Endothelial cell of umbilical vein (primary cell): ENCODE measurements around the gene FLRT1. TPM values are rescaled to one million over a fixed set of nuclear protein-coding genes. Genes with fewer than 3 reads are reported as not detected.

Source experiments
- BruUV-seq: library from RNA; stranded (reverse); fragments of 400-500 nt; replicated peaks from 2 replicates; lab custom pipeline; 2021; lab: Mats Ljungman, UMichigan
- CTCF ChIA-PET: fragments of 300-600, 350-600 bp; sonication (Branson Sonifier 250); formaldehyde crosslinking; loops from one replicate; lab custom pipeline; 2021; ENCODE audit warnings: antibody characterized with exemption, inconsistent platforms; lab: Charles Lee
- POLR2A ChIA-PET: fragments of 300-600, 350-600 bp; sonication (Branson Sonifier 250); formaldehyde crosslinking; loops from one replicate; lab custom pipeline; 2021; ENCODE audit warnings: antibody characterized with exemption, inconsistent platforms; lab: Charles Lee
- DNase-seq: peaks from one replicate; pipeline ENCODE4 v3.0.0-alpha.2; 2011; ENCODE audit warnings: low read depth, low spot score
- FAIRE-seq: peaks from 2 replicates; lab custom pipeline; 2011; peaks lifted over from hg19 to GRCh38; lab: Jason Lieb, UNC
- H2AFZ ChIP-seq: 2 replicates; pipeline ENCODE4 v1.6.0; 2012; ENCODE audit warnings: low read depth, low read length, control low read depth, inconsistent platforms
- H3K27ac ChIP-seq: 2 replicates; pipeline ENCODE4 v1.5.1; 2011; ENCODE audit warnings: low read depth, mild to moderate bottlenecking, control low read depth, low read length, moderate library complexity; ENCODE audit not compliant: insufficient read depth
- H3K27me3 ChIP-seq, 2 experiments: 2 replicates each; pipeline versions ENCODE4 v1.6.0 to v1.6.1; 2011; ENCODE audit warnings: low read length in 2 of 2, mixed read lengths in 1 of 2; ENCODE audit not compliant: control insufficient read depth in 2 of 2, insufficient read depth in 2 of 2
- H3K36me3 ChIP-seq, 2 experiments: 2 replicates in 1 of 2; 3 replicates in 1 of 2; pipeline ENCODE4 v1.5.1; 2011; ENCODE audit warnings: low read length in 2 of 2, mild to moderate bottlenecking in 1 of 2, moderate library complexity in 1 of 2; ENCODE audit not compliant: control insufficient read depth in 2 of 2, insufficient read depth in 2 of 2; ENCODE audit errors: extremely low read depth in 1 of 2
- H3K4me1 ChIP-seq: 3 replicates; pipeline ENCODE4 v1.5.1; 2011; ENCODE audit warnings: mild to moderate bottlenecking, low read length; ENCODE audit not compliant: control insufficient read depth, insufficient read depth; ENCODE audit errors: extremely low read depth
- H3K4me2 ChIP-seq: 2 replicates; pipeline ENCODE4 v1.6.1; 2011; ENCODE audit warnings: low read length, control low read depth, mixed read lengths; ENCODE audit not compliant: insufficient read depth
- H3K4me3 ChIP-seq, 3 experiments: fragments of 200-600 bp in 1 of 3; sonication (generic), shearing (Covaris generic) in 1 of 3; replicated peaks in 1 of 3; 2 replicates each; pipeline ENCODE4 v1.5.1; 2011 to 2016; ENCODE audit warnings: control low read depth in 3 of 3, low read length in 3 of 3, mild to moderate bottlenecking in 2 of 3, inconsistent platforms in 1 of 3, low read depth in 1 of 3, moderate library complexity in 1 of 3; ENCODE audit not compliant: insufficient read depth in 1 of 3
- H3K79me2 ChIP-seq: 2 replicates; pipeline ENCODE4 v1.6.0; 2012; ENCODE audit warnings: low read length, inconsistent platforms; ENCODE audit not compliant: control insufficient read depth, insufficient read depth
- H3K9ac ChIP-seq: replicated peaks from 2 replicates; pipeline ENCODE3; 2011; ENCODE audit warnings: low read length, control low read depth; ENCODE audit not compliant: insufficient read depth; ENCODE audit errors: extremely low read depth
- H3K9me1 ChIP-seq: replicated peaks from 3 replicates; pipeline ENCODE4 v1.6.0; 2011; ENCODE audit warnings: mild to moderate bottlenecking, low read length; ENCODE audit not compliant: control insufficient read depth, insufficient read depth; ENCODE audit errors: extremely low read depth
- H3K9me3 ChIP-seq: replicated peaks from 2 replicates; pipeline ENCODE4 v1.5.1; 2012; ENCODE audit warnings: low read length, inconsistent platforms; ENCODE audit not compliant: control insufficient read depth, insufficient read depth
- H4K20me1 ChIP-seq: replicated peaks from 2 replicates; pipeline ENCODE3; 2011; ENCODE audit warnings: mild to moderate bottlenecking, low read length; ENCODE audit not compliant: control insufficient read depth, insufficient read depth; ENCODE audit errors: extremely low read depth
- CTCF ChIP-seq, 2 donors: IDR thresholded peaks; 1 replicate in 1 of 2; 2 replicates in 1 of 2; pipeline ENCODE4 v1.5.1; 2011; ENCODE audit warnings: low read length in 2 of 2, mild to moderate bottlenecking in 2 of 2, moderate library complexity in 2 of 2, control low read depth in 1 of 2, inconsistent platforms in 1 of 2, low read depth in 1 of 2; ENCODE audit not compliant: insufficient read depth in 1 of 2; ENCODE audit errors: extremely low read depth in 1 of 2
- EZH2 ChIP-seq: IDR thresholded peaks from 2 replicates; pipeline ENCODE4 v1.6.1; 2012; ENCODE audit warnings: borderline replicate concordance, low read depth, mild to moderate bottlenecking, moderate library complexity, low read length, inconsistent platforms; ENCODE audit not compliant: severe bottlenecking
- FOS ChIP-seq: IDR thresholded peaks from 2 replicates; pipeline ENCODE4 v1.6.1; 2011; ENCODE audit warnings: mild to moderate bottlenecking, low read length, moderate library complexity, borderline replicate concordance; ENCODE audit not compliant: insufficient read depth
- GATA2 ChIP-seq: IDR thresholded peaks from 2 replicates; pipeline ENCODE4 v1.7.0; 2011; ENCODE audit warnings: low read depth, mild to moderate bottlenecking, moderate library complexity, mixed read lengths, low read length; ENCODE audit not compliant: insufficient read length, insufficient read depth
- JUN ChIP-seq: IDR thresholded peaks from 2 replicates; pipeline ENCODE4 v1.6.1; 2011; ENCODE audit warnings: borderline replicate concordance, low read depth; ENCODE audit not compliant: insufficient read length, insufficient read depth
- MYC ChIP-seq: IDR thresholded peaks from one replicate; pipeline ENCODE4 v1.6.1; 2011; ENCODE audit warnings: mild to moderate bottlenecking, low read depth, low read length
- POLR2A ChIP-seq: IDR thresholded peaks from 2 replicates; pipeline ENCODE4 v1.6.1; 2012; ENCODE audit warnings: low read depth, mild to moderate bottlenecking, control low read depth, low read length
- POLR2AphosphoS5 ChIP-seq: IDR thresholded peaks from 2 replicates; pipeline ENCODE4 v1.6.1; 2012; ENCODE audit warnings: low read depth, mild to moderate bottlenecking, control low read depth, low read length, moderate library complexity; ENCODE audit not compliant: insufficient read depth
- dilution Hi-C: fragments of 300-500 bp; cut with MboI; formaldehyde crosslinking; loops from one replicate; pipeline ENCODE4 v1.15.0; 2019; ENCODE audit warnings: low sequenced_read_pairs; ENCODE audit not compliant: extremely low pct_ligation_motif_present
- intact Hi-C: fragments of 100-400 bp; cut with micrococcal nuclease; formaldehyde crosslinking; loops from one replicate; pipeline ENCODE4 v1.10.0; 2022
- polyA plus RNA-seq, 4 experiments: library from polyadenylated mRNA; depleted of rRNA in 3 of 4; stranded (reverse) in 3 of 4; unstranded in 1 of 4; fragments of >200 nt; gene quantifications; 2 replicates each; pipeline versions ENCODE4 v1.2.1 to v1.2.3, GENCODE V29; 2011 to 2012; ENCODE audit warnings: missing spikeins in 1 of 4
- total RNA-seq: library from RNA; stranded (reverse); gene quantifications from 2 replicates; pipeline ENCODE4 v1.2.3, GENCODE V29; 2021
- TF ChIP-seq, protein P1 (sequence below): IDR thresholded peaks from 2 replicates; pipeline ENCODE4 v1.6.1; 2011; ENCODE audit not compliant: insufficient read depth, insufficient read length

The FLRT1 gene
- total and polyA plus RNA-seq, 2 donors (not counting 3 experiments of a cell fraction or from before 2014, with no cell fraction given), result not detected

DNA sequence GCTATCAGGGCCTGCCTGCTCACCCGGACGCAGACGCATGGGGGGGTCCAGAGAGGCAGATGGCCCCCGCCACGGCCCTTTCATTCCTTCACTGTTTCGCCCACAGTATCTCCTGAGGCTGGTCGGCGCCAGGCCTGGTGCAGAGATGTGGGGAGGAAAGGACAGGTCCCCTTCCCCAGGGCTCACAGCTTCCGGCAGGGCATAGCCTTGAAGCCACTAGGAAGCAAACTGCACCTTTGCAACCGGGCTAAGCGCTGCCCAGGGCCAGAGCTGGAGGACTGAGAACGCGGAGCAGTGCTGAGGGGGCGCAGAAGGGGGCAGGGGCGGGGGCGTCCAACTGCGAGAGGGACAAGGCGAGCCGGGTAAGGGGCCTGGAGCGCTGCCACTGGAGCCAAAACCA is 20.2 kb upstream of the FLRT1 start:
- H3K4me1 ChIP-seq, result no peaks in the 10 kb centered on the region
- no peak overlapping the region for H3K4me2 ChIP-seq
- no peak for DNase-seq
- no peak overlapping the region for H3K27ac ChIP-seq
- H3K9me1 ChIP-seq, result no peaks in the 10 kb centered on the region
- intact Hi-C loops, result no loop called here
- ChIA-PET CTCF (interaction anchor here (0.9 to 2.3 kb wide), 7 partner anchors 8 to 133 kb away, joined by 3 to 10 read pairs (median 5); no protein-coding TSS in a partner anchor), POLR2A (no interaction called here)
- no peak overlapping the region for H3K4me3 ChIP-seq
- dilution Hi-C loops, result no loop called here
- BruUV-seq, result no TSS peak
- TF ChIP-seq FOS (no peak), GATA2 (no peak), POLR2A (no peak), JUN (no peak), POLR2AphosphoS5 (no peak), CTCF (IDR thresholded peaks at IDR 0.05; ENCODE audit: extremely low read depth in 1 of 2, insufficient read depth in 1 of 2, low read depth in 1 of 2, low read length in 2 of 2) (no peak), EZH2 (no peak), MYC (no peak)
- TF ChIP-seq, protein P1, sequence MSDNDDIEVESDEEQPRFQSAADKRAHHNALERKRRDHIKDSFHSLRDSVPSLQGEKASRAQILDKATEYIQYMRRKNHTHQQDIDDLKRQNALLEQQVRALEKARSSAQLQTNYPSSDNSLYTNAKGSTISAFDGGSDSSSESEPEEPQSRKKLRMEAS, result no peak
- no peaks in the 10 kb centered on the region for H3K79me2 ChIP-seq
- H3K36me3 ChIP-seq, result no peaks in the 10 kb centered on the region
- no peaks in the 10 kb centered on the region for H3K9me3 ChIP-seq
- H4K20me1 ChIP-seq, result no peaks in the 10 kb centered on the region
- H2AFZ ChIP-seq, result no peak overlapping the region
- no peak for FAIRE-seq
- H3K27me3 ChIP-seq, result no peaks in the 10 kb centered on the region
- H3K9ac ChIP-seq, result no peak overlapping the region
